HepG2 (cell line): ENCODE measurements around the gene RPL3. TPM values are rescaled to one million over a fixed set of nuclear protein-coding genes. Genes with fewer than 3 reads are reported as not detected.
A peak's percentile ranks its signal among the peaks of the same experiment; 100 is the strongest.

Source experiments
- ARID4A ChIP-seq: sonication (generic); formaldehyde crosslinking; IDR thresholded peaks from 2 replicates; pipeline ENCODE4 v1.5.0; 2020; ENCODE audit warnings: mild to moderate bottlenecking, missing genetic modification reagents, borderline replicate concordance
- ATF7-NPFF ChIP-seq: sonication (generic); formaldehyde crosslinking; IDR thresholded peaks from 2 replicates; pipeline ENCODE4 v1.8.1; 2023; ENCODE audit warnings: mild to moderate bottlenecking, low read depth, missing genetic modification reagents, moderate library complexity
- BRCA1 ChIP-seq: sonication (generic); formaldehyde crosslinking; IDR thresholded peaks from 2 replicates; pipeline ENCODE4 v1.4.0; 2020; ENCODE audit warnings: missing genetic modification reagents
- CCDC6 ChIP-seq: sonication (generic); formaldehyde crosslinking; IDR thresholded peaks from 2 replicates; pipeline ENCODE4 v1.8.1; 2022; ENCODE audit warnings: mild to moderate bottlenecking, missing genetic modification reagents, moderate library complexity
- ETV5 ChIP-seq: IDR thresholded peaks from 2 replicates; pipeline ENCODE4 v1.6.1; 2018; ENCODE audit warnings: missing biosample characterization, missing genetic modification reagents, inconsistent platforms, borderline replicate concordance
- FOXM1 ChIP-seq: sonication (generic); formaldehyde crosslinking; IDR thresholded peaks from 2 replicates; pipeline ENCODE4 v1.5.0; 2020; ENCODE audit warnings: missing genetic modification reagents
- GABPA ChIP-seq, 2 experiments: IDR thresholded peaks; 2 replicates each; pipeline ENCODE4 v1.6.1; 2011 to 2016; ENCODE audit warnings: low read depth in 2 of 2, low read length in 1 of 2, missing biosample characterization in 1 of 2, missing genetic modification characterization in 1 of 2
- HNRNPLL ChIP-seq: fragments of 200-400 bp; formaldehyde crosslinking; IDR thresholded peaks from 2 replicates; pipeline ENCODE4 v1.6.1; 2017; ENCODE audit warnings: mild to moderate bottlenecking, low read depth, low read length; ENCODE audit not compliant: poor library complexity, severe bottlenecking
- MXD4 ChIP-seq: IDR thresholded peaks from 2 replicates; pipeline ENCODE4 v1.6.1; 2016; ENCODE audit warnings: mild to moderate bottlenecking, missing biosample characterization, missing genetic modification reagents
- NFE2L2 ChIP-seq: fragments of 150-350 bp; IDR thresholded peaks from 2 replicates; pipeline ENCODE4 v1.6.1; 2014; ENCODE audit warnings: low read length
- PRDM15 ChIP-seq: sonication (generic); formaldehyde crosslinking; IDR thresholded peaks from 2 replicates; pipeline ENCODE4 v1.4.0; 2020; ENCODE audit warnings: missing genetic modification reagents
- ZMYM3 ChIP-seq: sonication (generic); formaldehyde crosslinking; IDR thresholded peaks from 2 replicates; pipeline ENCODE4 v1.5.1; 2020; ENCODE audit warnings: mild to moderate bottlenecking, missing genetic modification reagents
- ZNF24 ChIP-seq: fragments of 450-650 bp; IDR thresholded peaks from 2 replicates; pipeline ENCODE4 v1.6.1; 2017; ENCODE audit warnings: antibody characterized with exemption, mild to moderate bottlenecking
- ZSCAN31 ChIP-seq: sonication (generic); formaldehyde crosslinking; IDR thresholded peaks from 2 replicates; pipeline ENCODE4 v1.5.0; 2020; ENCODE audit warnings: low read depth, mild to moderate bottlenecking, missing genetic modification reagents
- polyA plus RNA-seq, 8 experiments: library from polyadenylated mRNA; depleted of rRNA in 3 of 8; stranded (reverse) in 7 of 8; unstranded in 1 of 8; fragments of >200 nt; fragmentation: Illumina TruSeq in 4 of 8; extraction: Trizol in 4 of 8; gene quantifications; 2 replicates each; pipeline versions ENCODE4 v1.2.1 to v1.2.3, GENCODE V29; 2011 to 2016; ENCODE audit warnings: low read depth in 4 of 8, missing spikeins in 1 of 8, mixed read lengths in 1 of 8; ENCODE audit not compliant: insufficient read depth in 1 of 8
- total RNA-seq, 5 experiments: library from RNA; depleted of rRNA; stranded (reverse); fragments of >200 nt; fragmentation: Illumina TruSeq; extraction: Trizol; gene quantifications; 2 replicates each; pipeline ENCODE4 v1.2.3, GENCODE V29; 2016; ENCODE audit warnings: low read depth in 1 of 5
- TF ChIP-seq, protein P1 (sequence below): IDR thresholded peaks from 2 replicates; pipeline ENCODE4 v1.6.1; 2016; ENCODE audit warnings: low read depth, missing genetic modification reagents, missing compliant biosample characterization
- TF ChIP-seq, protein P2 (sequence below): sonication (generic); formaldehyde crosslinking; IDR thresholded peaks from 2 replicates; pipeline ENCODE4 v1.8.1; 2022; ENCODE audit warnings: mild to moderate bottlenecking, missing genetic modification reagents

RPL3 gene
- total and polyA plus RNA-seq, 2 of the 13 experiments (the other 11 are each of a cell fraction or from before 2014, with no cell fraction given), result 1,051 to 3,279 TPM

- TF ChIP-seq PRDM15 (CRISPR knock-in tag) (peak; percentile 98), GABPA (IDR thresholded peaks at IDR 0.05; ENCODE audit: low read depth, low read length) (peak; percentile 42), GABPA (CRISPR knock-in tag; IDR thresholded peaks at IDR 0.05; ENCODE audit: low read depth) (peak; percentile 78), NFE2L2 (no peak), FOXM1 (CRISPR knock-in tag) (no peak), ZNF24 (0 out of 2 replicates have a peak, but pooled peaks have one; percentile 70), BRCA1 (CRISPR knock-in tag) (no peak), ETV5 (peak; percentile 72), ARID4A (CRISPR knock-in tag) (no peak; the same call in 1 of the 2 replicates), CCDC6 (CRISPR knock-in tag) (no peak), ZMYM3 (CRISPR knock-in tag) (peak; percentile 100), MXD4 (no peak), HNRNPLL (no peak), ATF7-NPFF (CRISPR knock-in tag) (no peak), ZSCAN31 (CRISPR knock-in tag) (no peak)
- TF ChIP-seq, protein P1, sequence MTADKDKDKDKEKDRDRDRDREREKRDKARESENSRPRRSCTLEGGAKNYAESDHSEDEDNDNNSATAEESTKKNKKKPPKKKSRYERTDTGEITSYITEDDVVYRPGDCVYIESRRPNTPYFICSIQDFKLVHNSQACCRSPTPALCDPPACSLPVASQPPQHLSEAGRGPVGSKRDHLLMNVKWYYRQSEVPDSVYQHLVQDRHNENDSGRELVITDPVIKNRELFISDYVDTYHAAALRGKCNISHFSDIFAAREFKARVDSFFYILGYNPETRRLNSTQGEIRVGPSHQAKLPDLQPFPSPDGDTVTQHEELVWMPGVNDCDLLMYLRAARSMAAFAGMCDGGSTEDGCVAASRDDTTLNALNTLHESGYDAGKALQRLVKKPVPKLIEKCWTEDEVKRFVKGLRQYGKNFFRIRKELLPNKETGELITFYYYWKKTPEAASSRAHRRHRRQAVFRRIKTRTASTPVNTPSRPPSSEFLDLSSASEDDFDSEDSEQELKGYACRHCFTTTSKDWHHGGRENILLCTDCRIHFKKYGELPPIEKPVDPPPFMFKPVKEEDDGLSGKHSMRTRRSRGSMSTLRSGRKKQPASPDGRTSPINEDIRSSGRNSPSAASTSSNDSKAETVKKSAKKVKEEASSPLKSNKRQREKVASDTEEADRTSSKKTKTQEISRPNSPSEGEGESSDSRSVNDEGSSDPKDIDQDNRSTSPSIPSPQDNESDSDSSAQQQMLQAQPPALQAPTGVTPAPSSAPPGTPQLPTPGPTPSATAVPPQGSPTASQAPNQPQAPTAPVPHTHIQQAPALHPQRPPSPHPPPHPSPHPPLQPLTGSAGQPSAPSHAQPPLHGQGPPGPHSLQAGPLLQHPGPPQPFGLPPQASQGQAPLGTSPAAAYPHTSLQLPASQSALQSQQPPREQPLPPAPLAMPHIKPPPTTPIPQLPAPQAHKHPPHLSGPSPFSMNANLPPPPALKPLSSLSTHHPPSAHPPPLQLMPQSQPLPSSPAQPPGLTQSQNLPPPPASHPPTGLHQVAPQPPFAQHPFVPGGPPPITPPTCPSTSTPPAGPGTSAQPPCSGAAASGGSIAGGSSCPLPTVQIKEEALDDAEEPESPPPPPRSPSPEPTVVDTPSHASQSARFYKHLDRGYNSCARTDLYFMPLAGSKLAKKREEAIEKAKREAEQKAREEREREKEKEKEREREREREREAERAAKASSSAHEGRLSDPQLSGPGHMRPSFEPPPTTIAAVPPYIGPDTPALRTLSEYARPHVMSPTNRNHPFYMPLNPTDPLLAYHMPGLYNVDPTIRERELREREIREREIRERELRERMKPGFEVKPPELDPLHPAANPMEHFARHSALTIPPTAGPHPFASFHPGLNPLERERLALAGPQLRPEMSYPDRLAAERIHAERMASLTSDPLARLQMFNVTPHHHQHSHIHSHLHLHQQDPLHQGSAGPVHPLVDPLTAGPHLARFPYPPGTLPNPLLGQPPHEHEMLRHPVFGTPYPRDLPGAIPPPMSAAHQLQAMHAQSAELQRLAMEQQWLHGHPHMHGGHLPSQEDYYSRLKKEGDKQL (CRISPR knock-in tag), result no peak
- TF ChIP-seq, protein P2, sequence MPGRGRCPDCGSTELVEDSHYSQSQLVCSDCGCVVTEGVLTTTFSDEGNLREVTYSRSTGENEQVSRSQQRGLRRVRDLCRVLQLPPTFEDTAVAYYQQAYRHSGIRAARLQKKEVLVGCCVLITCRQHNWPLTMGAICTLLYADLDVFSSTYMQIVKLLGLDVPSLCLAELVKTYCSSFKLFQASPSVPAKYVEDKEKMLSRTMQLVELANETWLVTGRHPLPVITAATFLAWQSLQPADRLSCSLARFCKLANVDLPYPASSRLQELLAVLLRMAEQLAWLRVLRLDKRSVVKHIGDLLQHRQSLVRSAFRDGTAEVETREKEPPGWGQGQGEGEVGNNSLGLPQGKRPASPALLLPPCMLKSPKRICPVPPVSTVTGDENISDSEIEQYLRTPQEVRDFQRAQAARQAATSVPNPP (CRISPR knock-in tag), result no peak
Measured at GRCh38 chr22:39299829-39300178, 19.6 kb downstream of the RPL3 start (continued).
